HG03095 (cell line): ENCODE data around the gene MED13L.

Experiments used
- ATAC-seq: cut with Tn5 transposase; IDR thresholded peaks from one replicate; pipeline ENCODE4 v1.9.1; 2021; ENCODE audit warnings: moderate library complexity; ENCODE audit not compliant: unreplicated experiment

Gene MED13L

DNA sequence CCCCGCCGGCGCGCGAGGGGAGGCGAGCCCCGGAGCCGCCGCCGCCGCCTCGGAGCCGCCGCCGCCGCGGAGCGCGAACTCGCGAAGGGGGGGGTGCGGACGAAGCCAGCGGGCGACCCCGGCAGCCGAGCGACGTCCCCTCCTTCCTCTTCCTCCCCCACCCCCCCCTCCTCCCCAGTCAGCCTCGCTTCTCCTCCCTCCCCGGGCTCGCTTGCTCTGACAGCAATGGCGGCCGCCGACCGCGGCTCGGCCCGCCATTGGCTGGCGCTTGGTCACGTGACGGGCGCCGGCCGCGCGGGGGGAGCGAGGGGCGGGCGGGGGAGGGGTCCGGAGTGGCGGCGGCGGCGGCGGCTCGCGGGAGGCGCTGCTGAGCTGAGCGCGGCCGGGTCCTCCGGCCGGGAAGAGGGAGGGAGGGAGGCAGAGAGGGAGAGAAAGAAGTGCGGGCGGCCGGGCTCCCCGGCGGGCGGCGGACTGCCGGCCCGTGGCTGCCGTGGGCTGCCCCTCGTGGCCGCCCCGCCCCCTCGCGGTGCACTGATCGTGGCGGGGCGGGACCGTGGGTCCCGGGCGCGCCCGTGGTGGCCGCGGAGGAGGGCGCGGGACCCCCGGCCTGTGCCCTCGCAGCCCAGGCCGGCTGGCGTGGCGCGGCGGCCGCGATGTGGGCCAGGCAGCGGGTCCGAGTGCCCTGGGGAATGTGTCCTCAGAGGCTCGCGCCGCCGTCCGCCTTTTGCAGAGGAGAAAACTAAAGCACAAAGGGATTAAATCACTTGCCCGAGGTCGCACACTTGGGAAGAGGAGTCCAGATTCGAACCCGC is at the start of gene MED13L:
Gene MED13L, minus strand, starts transcription at position 227 of the 812 bp plus-strand sequence. CDS start 562 bp downstream, outside the sequence.
- peak; percentile 77 for ATAC-seq

DNA sequence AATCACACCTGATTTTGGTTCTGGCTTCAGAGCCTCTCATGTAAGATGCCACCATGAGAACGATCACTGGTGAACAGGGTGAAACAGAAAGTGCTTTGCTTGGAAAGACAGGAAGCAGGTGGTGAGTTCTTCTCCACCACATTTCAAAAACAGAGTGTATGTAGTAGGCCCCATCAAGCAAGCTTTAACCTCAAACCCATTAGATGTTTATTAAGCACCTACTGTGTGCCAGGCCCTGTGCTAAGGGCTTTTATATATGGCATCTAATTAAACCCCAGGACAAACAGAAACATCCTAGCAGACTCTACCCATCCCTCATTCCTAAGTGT is 47.8 kb upstream of the MED13L start:
- ATAC-seq, result peak; percentile 91

- no peak for ATAC-seq
These were observed 47.3 kb upstream of the MED13L start for GRCh38 chr12:116324654-116325335.

GRCh38 chr12:116323406-116324386 is 46.2 kb upstream of the MED13L start:
- ATAC-seq, result no peak

GRCh38 chr12:116321913-116322312 is 44.4 kb upstream of the MED13L start:
- ATAC-seq, result no peak

DNA sequence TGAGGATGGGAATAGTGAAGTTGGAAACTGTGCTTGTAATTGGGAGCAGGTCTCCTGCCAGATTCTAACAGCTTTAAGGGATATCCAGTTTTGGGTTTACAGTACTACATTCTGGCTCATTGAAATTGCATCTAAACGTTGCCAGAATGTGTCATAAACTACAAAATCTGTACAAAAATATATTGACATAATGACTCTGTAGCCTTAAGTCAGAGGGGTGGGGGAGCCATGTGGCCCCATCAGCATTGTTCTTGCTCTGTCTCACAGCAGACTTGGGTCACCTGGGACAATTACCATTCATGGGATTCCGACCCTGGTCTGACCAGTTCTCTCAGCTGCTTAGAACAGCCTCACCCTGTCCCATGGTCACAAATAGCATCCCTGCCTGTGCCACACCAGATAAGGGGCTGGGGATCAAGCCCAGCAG is 43.3 kb upstream of the MED13L start:
- ATAC-seq, result no peak

DNA sequence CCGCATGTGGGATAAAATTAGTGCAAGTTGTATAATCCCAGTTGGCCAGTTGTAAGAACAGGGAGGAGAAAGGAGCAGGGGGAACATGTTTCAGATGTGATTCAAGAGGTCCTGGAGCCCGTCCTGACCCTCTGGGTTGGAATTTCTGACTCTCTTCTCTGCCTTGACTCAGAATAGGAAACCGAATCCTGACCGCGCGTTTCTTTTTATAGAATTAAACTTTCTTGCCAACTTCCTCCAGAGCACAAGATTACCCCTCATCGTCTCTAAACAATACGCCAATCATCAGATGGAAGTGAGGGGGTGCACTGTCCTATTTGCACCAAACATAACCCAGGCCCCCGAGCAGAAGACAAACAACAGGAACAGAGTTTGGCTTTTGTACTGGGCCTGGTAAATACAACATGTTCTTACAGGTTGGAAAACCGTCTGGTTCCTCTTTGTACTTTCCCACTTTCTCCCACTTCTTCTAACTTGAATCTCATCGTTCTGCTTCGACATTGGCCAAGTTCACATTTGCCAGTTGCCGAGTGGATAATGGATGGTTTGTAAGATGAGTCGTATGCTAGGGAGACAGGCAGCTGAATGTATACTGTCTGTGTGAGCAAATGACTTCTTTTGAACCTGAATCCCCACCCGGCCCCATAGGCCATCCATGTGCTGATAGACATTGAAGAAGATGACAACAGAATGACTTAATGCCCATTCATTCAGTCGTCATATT is 42.6 kb upstream of the MED13L start:
- ATAC-seq, result no peak

DNA sequence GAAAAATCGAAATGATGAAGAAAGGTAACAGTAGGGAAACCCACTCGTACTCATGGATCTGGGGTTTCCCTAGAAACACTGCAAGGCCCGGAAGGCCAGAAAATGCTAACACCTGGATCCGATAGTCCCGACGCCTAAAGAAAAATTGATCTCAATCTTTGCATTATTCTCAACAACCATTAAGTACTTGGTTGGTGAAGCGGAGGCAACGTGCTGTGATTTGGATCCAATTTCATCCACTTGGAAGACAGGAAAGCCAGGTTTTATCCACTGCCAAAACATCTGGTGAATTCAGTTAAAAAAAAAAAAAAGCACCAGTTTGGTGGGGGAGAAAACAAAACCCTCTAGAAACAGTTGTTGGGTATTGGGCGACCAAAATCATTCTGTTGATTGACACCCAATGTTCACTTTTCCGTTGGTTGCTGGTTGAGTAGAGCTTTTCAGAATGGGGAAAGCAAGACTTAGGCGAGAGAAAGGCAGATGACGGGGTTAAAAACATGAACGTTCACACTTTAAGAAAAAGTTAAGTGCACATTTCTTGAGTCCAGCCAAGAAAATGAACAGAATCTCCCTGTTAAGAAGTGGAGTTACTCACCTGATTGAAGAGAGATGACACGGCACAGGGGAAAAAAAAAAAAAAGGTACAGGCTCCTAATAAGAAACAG is 41.9 kb upstream of the MED13L start:
- ATAC-seq, result no peak

DNA sequence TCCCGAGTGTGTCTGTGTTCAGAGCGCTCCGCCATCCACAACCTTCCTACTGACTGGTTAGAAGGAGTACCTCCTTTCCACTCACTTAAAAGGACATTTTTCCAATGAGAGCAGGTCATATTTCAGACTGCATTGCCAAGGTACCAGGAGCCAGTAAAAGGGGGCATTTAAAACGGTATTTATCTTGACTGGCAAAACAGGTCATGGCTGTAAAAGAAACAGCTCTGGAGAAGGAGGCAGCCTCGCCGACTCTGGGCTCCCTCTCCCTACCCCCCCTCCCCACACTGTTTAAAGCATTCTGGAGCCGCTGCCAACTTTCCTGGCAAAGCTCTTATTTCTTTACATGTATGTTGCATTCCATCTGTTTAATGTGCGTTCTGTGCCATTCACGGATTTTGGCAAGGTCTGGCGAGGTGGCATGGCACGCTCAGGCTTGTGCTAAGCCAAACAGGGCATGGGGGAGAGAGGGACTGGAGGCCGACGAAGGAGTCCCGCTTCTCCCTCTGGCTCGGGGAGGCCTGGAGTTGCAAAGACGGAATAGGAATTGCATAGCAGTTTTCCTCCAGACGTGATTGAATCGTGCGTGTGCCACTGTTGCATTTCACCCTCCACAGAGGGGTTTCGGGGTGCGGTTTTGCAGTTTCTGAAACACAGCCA is 41.2 kb upstream of the MED13L start:
- ATAC-seq, result no peak

GRCh38 chr12:116317986-116318575 is 40.6 kb upstream of the MED13L start:
- ATAC-seq, result no peak

DNA sequence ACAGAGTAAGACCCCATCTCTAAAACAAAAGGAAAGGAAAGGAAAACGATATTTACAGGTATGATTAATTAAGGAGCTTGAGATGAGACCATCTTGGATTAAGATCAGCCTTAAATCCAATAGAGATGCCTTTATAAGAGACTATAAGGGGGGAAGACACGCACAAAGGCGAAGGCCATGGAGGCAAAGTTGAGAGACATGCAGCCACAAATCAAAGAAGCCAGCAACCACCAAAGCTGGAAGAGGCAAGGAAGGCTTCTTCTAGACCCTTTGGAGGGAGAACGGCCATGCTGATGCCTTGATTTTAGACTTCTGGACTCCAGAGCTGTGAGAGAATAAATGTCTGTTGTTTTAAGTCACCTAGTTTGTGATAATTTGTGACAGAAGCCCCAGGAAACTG is 39.6 kb upstream of the MED13L start:
- ATAC-seq, result no peak

DNA sequence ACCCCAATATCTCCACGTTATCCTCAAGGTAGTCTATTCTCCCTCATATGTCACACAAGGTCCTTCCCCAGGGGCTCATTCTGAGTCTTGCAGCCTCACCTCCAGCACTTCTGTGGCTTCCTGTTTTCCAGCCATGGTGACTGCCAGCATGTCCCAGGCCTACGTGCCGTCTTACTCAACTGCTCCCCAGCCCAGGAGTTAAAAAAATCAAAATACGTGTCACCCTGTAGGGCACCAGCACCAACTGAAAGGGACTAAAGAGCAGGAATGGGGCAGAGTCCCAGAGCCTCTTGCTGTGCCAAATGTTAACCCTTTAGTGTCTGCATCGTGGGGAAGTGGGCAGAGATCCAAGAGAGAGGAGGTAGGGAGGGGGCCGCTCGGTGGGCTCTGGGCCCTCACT is 37.0 kb upstream of the MED13L start:
- ATAC-seq, result no peak

DNA sequence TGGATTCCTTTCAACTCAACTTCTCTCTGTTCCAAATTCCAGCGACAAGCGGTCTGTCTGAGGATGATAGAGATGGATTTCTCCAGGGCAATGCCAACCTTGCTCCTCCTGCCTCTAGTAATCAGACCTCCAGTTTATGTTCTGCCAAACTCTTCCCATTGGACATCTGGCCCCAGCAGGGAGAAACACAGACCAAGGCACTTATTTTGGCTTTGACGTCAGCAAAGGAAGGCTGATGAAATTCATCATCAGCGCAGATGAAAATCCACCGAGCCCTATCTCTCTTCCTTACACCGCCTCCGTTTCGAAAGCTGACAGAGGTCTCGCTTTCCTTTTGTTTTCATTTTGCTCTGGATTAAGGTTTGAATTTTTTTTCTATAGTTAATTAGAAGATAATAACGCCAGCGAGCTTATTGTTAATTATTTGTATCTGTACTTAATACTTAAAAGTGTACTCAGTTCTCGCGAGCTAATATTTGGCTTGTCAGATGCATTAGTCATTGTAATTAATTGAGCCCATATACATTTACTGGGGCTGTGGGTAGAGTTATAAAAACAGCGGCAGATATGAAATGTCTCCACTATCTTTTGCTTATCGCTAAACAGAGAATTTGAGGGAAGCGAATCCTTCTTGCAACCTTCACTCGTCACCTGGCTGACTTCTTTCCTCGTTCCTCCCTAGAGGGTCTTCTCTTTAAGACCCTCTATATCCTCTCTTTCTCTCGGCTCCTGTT is 35.9 kb upstream of the MED13L start:
- no peak for ATAC-seq

DNA sequence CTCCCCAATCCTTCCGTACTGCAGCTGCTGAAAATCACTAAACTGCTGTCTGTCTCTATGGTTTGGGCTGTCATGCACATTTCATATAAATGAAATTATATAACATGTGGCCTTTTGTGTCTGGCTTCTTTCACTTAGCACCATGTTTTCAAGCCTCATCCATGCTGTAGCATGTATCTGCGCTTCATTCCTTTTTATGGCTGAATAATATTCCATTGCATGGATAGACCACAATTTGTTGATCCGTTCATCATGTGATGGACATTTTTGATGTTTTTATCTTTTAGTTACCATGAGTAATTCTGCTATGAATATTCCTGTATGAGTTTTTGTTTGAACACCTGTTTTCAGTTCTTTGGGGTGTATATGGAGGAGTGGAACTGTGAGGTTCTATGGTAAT is 32.6 kb upstream of the MED13L start:
- no peak for ATAC-seq

DNA sequence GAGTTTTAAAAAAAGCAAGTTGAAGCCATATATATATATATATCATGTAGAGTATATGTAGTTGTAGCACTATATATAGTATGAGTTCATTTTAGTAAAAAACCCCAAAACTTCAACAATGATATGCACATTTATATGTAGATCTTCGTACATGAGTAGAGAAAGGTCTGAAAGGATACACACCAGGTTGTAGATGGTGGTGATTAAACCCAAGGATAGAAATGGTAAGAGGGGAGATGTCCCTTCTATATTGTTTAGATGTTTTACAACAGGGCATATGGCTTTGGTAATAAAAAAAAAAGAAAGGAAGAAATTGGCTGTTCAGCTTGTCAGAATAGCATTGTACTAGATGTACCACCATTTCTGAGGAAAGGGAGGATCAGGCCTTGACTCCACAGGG is 31.9 kb upstream of the MED13L start:
- no peak for ATAC-seq

- ATAC-seq, result no peak
These were observed 31.2 kb upstream of the MED13L start for GRCh38 chr12:116308647-116309046.

DNA sequence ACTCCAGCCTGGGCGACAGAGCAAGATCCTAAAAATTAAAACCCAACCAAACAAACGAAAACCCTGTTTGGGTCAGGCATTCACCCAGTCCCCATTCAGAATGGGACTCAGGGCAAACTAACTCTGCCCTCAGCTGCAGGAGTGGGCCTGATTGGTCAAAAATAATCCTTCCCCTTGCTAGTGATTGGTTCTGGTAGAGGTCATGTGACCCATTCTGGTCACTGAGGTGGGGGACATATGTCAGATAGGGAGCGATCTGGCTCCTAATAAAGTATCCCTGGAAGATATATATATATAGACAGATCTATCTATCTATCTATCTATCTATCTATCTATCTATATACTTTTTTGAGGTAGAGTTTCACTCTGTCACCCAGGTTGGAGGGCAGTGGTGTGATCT is 29.5 kb upstream of the MED13L start:
- ATAC-seq, result no peak

- ATAC-seq, result no peak
These were observed 29.0 kb upstream of the MED13L start for GRCh38 chr12:116306506-116306905.

- ATAC-seq, result no peak
These were observed 27.1 kb upstream of the MED13L start for GRCh38 chr12:116304621-116305020.
